GM20000 (cell line): ENCODE results near the gene SIPA1L3.

Experiments used
- DNase-seq: peaks from one replicate; pipeline ENCODE4 v3.0.0; 2012; ENCODE audit warnings: low spot score
- TF ChIP-seq, protein P1 (sequence below): IDR thresholded peaks from 2 replicates; pipeline ENCODE4 v1.5.1; 2012; ENCODE audit warnings: mild to moderate bottlenecking, control low read depth; ENCODE audit errors: extremely low read depth, missing control alignments

Gene SIPA1L3

DNA sequence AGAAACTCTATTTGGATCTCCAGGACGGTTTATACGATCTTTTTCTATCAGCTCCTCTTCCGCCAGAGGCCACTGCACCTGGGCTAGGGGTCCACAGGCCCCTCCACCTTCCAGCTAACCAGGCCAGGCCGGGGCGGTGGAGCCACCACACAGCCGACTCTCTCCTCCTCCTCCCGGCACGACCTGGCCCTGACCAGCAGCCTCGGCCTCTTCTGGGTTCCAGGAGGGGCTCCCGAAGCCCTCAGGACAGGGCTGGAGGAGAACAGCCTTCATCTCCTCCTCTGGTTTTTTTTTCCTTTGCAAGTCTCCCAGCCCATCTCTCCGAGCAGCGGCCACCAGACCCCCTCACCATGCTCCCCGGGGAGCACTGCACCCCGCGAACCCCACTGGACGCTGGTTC, 299.9 kb downstream of the SIPA1L3 start:
- TF ChIP-seq, protein P1, sequence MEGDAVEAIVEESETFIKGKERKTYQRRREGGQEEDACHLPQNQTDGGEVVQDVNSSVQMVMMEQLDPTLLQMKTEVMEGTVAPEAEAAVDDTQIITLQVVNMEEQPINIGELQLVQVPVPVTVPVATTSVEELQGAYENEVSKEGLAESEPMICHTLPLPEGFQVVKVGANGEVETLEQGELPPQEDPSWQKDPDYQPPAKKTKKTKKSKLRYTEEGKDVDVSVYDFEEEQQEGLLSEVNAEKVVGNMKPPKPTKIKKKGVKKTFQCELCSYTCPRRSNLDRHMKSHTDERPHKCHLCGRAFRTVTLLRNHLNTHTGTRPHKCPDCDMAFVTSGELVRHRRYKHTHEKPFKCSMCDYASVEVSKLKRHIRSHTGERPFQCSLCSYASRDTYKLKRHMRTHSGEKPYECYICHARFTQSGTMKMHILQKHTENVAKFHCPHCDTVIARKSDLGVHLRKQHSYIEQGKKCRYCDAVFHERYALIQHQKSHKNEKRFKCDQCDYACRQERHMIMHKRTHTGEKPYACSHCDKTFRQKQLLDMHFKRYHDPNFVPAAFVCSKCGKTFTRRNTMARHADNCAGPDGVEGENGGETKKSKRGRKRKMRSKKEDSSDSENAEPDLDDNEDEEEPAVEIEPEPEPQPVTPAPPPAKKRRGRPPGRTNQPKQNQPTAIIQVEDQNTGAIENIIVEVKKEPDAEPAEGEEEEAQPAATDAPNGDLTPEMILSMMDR, result no peak
- DNase-seq, result no peak

DNA sequence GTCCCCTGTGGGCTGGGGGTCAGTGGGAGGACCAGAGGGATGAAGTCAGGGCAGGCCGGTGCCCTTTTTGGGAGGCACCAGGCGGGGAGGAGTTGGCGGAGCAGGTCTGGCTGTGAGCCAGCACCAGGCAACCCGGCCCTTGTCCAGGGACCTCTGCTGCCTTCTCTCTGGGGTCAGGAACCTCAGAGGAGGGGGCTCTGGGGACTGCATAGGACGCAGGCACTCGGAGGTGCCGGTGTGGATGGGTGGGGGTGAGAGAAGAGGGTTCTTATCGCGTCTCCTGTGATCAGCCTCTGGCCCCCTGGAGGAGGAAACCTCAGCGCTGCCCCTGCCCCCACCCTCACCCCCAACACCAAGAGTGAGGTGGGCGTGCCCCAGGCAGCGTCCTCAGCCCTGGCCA, 300.5 kb downstream of the SIPA1L3 start:
- TF ChIP-seq, protein P1, result no peak
- DNase-seq, result no peak

DNA sequence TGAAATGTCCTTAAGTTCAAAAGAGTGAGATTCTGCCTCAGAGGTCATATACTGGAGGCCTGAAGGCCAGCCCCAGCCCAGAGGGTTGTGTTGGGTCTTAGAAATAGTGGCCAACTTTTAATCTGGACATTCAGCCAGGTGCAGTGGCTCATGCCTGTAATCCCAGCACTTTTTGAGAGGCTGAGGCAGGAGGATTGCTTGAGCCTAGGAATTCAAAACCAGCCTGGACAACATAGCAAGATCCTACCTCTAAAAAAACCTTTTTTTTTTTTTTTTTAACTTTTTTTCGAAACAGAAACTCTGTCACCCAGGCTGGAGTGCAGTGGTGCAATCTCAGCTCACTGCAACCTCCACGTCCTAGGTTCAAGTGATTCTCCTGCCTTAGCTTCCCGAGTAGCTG, 301.6 kb downstream of the SIPA1L3 start:
- TF ChIP-seq, protein P1, result no peak
- DNase-seq, result no peak

DNA sequence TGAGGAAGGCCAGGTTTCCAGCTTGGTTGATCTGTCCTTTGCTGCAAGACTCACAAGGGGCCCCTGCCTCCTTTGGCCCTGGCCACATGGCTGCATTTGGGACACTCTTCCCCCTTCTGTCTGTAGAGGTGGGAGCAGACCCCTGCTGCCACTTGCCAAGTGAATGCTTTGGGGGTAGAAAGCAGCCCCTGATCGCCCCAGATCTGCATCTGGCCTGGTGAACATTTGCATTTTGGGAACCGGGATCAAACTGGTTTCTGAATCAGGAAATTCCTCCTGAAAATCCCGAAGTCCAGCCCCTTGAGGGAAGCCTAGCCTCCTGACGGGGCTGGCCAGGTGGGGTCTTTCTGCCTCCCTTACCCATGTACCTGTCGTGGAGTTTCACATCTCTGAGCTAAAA, 302.1 kb downstream of the SIPA1L3 start:
- no peak for DNase-seq

DNA sequence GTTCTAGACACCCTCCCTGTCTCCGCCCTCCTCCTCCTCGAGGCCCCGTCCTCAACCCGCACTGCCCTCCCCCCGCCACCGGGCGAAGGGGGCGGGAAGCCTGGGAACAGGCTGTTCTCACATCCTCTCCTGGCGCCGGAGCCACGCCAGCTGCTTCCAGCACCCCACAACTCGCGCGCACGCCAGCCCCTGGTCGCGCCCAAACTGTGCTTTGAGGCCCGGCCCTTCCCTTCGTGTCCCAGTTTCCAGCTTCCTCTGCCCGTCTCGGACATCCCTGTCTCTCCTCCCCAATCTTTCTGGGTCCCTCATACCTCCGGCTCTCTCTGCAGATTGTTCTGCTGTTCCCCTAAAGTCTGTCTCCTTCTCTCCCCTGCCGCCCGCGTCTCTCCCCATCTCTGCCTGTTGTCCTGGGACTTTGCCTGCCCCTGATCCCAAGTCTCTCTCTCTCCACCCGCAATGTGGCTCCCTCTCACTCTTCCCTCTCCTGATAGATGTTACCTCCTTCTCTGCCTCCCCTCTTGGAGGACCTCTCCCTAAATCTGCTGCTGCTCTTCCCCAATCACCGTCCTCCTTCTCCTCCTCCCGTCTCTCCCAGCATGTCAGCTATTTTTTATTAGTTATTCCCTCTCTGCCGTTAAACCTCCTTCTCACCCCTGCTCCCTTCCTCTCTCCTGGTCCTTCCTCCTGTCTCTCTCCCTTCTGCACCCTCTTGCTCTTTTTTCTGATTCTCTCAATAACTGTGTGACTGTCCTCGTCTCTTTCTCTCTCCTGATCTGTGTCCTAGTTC, 302.9 kb downstream of the SIPA1L3 start:
- no peak for DNase-seq
- TF ChIP-seq, protein P1, result no peak

More for the DNA sequence above, 302.1 kb downstream of the SIPA1L3 start:
- TF ChIP-seq, protein P1, result no peak

DNA sequence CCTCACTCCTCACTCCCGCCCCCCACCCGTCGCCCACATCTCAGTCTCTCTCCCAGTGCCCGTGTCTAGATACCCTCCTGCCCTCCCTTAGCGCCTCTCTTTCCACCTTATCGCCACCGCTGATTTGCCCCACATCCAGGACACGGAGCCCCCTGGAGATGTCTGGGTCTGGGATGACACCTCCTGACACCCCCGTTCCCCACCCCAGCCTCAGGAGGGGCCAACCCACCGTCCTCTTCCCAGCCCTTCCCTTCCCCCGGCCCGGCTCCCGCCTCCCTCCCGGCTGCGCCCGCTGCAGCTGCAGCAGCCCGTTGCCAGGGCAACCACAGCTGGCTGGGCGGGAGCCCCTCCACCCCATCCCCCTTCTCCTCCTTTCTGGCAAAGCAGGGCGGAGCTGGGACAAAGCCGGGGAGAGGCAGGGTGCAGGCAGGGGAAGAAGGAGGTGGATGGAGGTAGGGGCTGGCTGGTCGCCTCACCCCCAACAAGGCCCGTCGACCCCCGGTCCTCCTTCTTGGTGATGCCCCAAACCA, 303.5 kb downstream of the SIPA1L3 start:
- TF ChIP-seq, protein P1, result no peak
- no peak for DNase-seq

DNA sequence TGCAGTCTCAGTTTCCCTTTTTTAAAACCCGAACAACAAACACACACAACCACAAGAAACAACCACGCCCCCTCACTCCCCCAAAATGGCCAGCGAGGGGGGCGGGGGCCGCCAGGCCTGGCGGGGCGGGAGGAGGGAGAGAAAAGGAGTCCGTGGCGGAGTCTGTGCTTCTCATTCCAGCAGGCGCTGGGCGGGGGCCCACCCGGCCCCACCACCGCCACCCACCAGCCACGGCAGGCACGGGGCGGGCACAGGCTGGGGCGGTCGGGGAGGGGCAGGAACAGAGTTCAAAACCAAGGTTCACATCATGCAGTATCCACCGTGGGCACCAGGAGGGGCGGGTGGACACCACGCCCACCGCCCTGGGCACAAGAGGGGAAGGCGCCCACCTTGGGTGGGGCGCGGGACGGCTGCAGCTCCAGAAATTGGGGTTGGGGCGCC, 304.2 kb downstream of the SIPA1L3 start:
- TF ChIP-seq, protein P1, result no peak
- DNase-seq, result no peak
